DMS53 treated with DMSO at 0.1 percent for 48 hours (cell line): Measurements from ENCODE around the gene KPNA5.
A peak's percentile ranks its signal among the peaks of the same experiment; 100 is the strongest.
"Not testable (repeated sequence)": the region's sequence is repeated elsewhere in the genome, so short reads cannot be mapped to it uniquely, and the experiment has no call there.

Experiments
- DNase-seq: peaks from one replicate; lab custom pipeline; 2025; ENCODE audit not compliant: unreplicated experiment; lab: John Stamatoyannopoulos, UW

The KPNA5 gene

DNA sequence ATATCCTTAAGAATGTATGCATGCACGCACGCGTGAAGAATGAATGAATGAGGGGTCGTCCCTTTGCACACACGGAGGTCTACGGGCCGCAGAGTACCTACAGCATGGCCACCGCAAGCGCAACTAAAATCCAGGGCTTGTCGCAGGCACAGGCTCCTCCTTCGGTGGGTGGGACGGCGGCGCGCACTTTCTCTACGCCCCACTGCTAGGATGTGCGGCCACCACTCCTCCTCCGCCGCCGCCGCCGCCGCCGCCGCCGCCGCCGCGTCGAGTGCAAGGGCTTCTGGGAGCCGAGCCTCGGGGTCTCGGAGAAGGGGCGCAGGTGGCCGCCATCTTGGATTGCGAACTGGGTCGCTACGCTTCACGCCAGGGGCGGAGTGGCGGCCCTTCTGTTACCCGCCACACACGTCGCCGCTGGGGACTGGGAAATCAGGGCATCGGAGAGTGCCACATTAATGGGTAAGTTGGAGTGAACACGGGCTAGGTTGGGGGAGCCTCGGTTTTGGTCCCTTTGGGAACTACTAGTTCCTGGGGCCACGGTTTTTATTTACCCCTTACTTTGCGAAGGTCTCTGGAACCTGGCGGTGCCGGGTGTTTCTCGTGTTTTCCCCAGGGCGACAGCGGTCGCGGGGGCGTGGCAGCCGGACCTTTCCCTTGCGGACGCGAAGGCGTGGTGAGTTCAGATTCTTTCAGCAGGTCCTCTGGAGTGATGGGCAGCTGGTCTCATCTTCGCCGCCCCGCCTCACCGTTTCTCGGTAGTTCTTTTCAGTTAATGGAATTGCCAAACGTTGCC lies at the start of gene KPNA5:
KPNA5 (plus strand) TSS at position 332 of the 793 bp plus-strand sequence; CDS start at position 456, 124 bp downstream.
- peak; percentile 62 for DNase-seq

DNA sequence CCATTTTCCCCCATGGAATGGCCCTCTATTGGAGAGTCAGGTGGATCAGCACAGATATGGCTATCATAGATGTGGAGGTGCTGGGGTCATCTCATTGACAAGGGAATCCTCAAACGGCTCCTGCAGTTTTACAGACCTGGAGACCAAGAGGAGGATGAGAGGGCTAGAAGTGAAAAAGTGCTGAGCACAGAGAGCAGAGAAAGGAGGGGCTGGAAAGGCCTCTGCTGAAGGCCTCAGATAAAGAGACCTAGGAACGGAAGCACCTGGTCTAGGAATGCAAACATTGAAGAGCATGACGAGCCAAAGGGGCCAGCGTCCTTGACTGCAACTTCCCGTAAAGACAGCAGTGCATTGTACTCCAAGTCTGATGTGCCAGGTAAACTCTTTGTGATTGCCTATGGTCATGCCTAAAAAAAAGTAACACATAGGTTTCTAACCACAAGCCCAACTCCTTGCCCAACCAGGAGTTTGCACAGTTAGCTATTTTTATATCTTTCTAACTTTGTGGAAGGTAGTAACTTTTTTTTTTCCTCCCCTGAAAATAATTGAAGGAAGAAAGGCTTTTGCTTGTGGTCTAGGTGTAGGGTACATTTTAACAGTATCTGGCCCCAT lies 49.5 kb upstream of the KPNA5 start:
- DNase-seq = peak; percentile 72

DNA sequence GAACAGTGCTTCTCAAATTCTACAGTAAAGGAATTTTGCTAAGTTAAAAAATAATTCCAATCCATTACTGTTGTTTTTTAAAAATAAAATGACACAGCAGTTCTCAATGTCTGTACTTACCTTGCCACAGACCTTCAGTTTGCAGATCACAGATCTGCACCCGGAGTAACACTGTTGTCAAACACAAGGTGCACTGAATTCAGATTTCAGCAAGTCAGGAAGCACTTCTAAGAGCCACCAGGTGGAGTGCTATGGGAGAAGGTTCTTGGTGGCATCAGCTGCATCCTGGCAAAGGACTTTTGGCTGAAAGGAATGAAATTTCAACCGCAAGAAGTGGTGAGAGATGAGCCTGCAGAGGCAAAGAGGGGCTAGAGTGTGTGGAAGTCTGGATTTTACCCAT lies 47.3 kb upstream of the KPNA5 start:
- peak; percentile 15 for DNase-seq

DNA sequence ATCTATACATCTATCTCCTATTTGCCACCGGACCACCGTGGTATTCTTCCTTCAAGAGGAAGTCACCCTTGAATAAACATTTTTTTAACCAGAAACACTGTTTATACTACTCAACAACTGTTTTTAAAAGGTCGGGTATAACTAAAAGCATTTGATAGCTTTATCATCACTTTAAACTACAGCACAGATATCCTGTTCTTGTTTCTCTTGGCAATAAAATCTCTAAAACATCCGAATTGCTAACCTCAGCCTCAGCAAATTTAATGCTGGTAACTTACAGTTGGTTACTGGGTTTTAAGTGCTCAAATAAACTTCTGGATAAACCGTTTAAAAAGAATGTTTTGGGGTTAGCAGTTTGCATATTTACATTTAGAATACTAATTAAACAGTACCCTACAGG lies 32.9 kb upstream of the KPNA5 start:
- DNase-seq = no peak

- DNase-seq = no peak
Observed at GRCh38 chr6:116649129-116649528, 31.9 kb upstream of the KPNA5 start.

- DNase-seq = no peak
Observed at GRCh38 chr6:116651916-116652315, 29.1 kb upstream of the KPNA5 start.

GRCh38 chr6:116661594-116661993 lies 19.4 kb upstream of the KPNA5 start:
- DNase-seq = no peak

DNA sequence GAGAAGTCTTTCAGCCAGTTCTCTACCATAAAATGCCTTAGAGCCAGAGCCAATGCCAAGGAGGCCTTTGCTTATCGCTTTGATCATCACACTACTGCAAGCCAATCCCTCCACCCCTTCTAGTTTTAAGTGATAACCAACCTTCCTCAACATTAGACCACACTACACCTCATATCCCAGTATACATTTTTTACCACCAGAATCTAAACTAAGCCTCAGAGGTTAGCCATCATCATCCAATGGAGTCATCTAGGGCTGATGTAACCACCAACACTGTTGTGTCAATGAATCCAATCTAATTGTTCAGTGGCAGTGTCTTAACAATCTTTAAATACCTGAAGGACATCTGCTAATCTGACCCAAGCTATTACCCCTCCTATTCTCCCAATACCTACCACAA lies 18.8 kb upstream of the KPNA5 start:
- no peak for DNase-seq

DNA sequence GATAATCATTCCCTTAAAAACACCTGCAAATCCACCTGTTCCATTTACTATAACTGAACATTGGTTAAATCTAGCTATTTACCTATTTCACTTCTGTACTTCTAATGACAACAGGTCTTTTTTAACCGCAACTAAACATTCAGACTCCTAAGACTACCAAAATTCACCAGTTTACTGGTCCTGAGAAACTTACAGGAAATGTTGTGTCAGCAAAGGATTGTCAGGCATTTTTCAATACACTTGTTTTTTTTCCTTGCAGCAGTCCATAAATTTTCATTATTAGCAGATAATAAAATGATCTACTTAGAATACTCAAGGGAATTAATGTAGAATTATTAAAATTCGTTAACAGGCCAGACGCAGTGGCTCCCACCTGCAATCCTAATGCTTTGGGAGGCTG lies 17.7 kb upstream of the KPNA5 start:
- no peak for DNase-seq

DNA sequence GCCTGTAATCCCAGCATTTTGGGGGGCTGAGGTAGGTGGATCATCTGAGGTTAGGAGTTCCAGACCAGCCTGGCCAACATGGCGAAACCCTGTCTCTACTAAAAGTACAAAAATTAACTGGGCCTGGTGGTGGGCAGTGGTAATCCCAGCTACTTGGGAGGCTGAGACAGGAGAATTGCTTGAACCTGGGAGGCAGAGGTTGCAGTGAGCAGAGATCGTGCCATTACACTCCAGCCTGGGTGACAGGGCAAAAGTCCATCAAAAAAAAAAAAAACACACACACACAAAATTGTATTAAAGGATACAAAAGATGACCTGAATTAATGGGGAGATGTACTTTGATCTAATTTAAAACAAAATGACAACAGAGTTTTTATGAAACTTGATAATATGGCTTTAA lies 16.8 kb upstream of the KPNA5 start:
- not testable (repeated sequence) for DNase-seq

DNA sequence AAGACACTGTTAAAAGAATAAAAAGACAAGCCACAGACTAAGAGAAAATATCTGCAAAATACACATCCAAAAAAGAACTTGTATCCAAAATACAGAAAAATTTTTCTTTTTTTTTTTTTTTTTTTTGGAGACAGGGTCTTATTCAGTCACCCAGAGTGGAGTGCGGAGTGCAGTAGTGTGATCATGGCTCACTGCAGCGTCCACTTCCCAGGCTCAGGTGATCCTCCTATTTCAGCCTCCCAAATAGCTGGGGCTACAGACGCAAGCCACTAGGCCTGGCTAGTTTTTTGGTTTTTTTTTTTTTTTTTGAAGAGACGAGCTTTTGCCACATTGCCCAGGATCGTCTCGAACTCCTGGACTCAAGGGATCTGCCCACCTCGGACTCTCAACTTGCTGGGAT lies 15.5 kb upstream of the KPNA5 start:
- no peak for DNase-seq

GRCh38 chr6:116666869-116667268 lies 14.1 kb upstream of the KPNA5 start:
- no peak for DNase-seq

GRCh38 chr6:116667623-116668022 lies 13.4 kb upstream of the KPNA5 start:
- no peak for DNase-seq

DNA sequence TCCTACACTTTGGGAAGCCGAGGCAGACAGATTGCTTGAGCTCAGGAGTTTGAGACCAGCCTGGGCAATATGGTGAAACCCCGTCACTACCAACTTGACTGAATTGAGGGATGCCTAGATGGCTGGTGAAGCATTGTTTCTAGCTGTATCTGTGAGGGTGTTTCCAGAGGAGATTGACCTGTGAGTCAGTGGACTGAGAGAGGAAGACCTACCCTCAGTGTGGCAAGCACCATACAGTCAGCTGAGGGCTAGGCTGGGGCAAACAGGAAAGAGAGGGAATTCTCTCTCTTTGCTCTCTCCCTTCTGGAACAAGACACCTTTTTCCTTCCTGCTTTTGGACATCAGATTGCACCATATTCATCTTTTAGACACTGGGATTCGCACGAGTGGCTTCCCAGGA lies 8.7 kb upstream of the KPNA5 start:
- DNase-seq = no peak

DNA sequence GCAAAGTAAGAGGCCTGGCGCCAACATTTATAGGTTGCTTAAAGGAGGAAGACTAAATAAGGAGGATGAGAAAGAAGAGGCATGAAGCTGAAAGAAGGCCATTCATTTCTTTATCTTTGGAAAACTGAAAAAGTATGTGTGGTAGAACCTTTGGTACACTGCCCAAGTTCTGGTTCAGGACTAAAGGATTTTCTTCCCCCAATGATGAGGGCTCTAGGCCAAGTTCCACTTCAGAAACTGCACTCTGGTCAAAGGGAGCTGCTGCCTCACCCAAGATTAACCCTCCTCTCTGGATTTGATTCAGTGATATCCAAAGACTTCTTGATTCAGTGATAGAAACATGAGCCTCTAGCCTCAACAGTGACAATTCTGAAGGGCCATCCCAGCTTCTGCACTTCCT lies 5.0 kb upstream of the KPNA5 start:
- no peak for DNase-seq

DNA sequence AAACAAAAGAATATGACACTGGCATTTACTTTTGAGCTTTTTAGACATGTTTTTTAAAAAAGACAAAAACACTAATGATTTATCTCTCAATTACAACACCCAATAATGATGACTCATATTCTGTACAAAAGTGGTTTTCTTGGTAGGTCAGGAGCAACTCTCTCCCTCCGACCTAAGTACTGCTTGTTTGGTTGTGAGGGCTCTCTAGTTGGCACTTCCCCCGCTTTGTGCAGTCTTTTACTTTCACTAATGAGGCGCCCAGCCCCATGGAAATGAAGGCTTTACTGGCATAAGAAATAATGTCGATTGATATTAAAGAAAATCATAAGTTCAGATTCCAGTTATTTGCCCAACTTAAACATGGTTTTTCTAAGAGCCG lies 1.3 kb downstream of the KPNA5 start:
- no peak for DNase-seq

DNA sequence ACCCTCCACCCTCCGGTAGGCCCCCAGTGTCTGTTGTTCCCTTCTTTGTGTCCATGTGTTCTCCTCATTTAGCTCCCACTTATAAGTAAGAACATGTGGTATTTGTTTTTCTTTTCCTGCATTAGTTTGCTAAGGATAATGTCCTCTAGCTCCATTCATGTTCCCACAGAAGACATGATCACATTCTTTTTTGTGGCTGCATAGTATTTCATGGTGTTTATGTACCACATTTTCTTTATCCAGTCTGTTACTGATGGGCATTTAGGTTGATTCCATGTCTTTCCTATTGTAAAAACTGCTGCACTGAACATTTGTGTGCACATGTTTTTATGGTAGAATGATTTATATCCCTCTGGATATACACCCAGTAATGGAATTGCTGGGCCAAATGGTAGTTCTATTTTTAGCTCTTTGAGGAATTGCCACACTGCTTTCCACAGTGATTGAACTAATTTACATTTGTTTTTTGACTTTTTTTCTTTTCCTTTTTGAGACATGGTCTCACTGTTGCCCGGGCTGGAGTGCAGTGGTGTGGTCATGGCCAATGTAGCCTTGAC lies 4.5 kb downstream of the KPNA5 start:
- no peak for DNase-seq

DNA sequence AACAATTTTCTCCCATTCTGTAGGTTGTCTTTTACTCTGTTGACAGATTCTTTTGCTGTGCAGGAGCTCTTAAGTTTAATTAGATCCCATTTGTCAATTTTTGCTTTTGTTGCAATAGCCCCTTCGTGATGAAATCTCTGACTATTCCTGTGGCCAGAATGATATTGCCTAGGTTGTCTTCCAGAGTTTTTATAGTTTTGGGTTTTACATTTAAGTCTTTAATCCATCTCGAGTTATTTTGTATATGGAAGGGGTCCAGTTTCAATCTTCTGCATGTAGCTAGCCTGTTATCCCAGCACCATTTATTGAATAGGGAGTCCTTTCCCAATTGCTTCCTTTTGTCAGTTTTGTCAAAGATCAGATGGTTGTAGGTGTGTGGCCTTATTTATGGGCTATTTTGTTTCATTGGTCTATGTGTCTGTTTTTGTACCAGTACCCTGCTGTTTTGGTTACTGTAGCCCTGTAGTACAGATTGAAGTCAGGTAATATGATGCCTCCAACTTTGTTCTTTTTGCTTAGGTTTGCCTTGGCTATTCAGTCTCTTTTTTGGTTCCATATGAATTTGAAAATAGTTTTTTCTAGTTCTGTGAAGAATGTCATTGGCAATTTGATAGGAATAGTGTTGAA lies 5.6 kb downstream of the KPNA5 start:
- not testable (repeated sequence) for DNase-seq

DNA sequence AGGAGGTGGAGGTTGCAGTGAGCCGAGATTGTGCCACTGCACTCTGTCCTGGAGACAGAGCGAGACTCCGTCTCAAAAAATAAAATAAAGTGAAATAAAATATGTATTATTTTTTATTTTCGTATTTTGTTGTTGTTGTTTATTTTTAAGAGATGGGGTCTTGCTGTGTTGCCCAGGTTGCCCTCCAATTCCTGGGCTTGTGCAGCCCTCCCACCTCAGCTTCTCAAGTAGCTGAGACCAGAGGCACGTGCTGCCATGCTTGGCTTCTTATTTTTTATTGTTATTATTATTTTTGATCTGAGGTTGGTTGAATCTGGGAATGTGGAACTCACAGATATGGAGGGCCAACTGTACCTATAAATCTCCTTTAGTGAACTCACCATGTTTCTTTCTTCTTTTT lies 10.1 kb downstream of the KPNA5 start:
- DNase-seq = no peak

DNA sequence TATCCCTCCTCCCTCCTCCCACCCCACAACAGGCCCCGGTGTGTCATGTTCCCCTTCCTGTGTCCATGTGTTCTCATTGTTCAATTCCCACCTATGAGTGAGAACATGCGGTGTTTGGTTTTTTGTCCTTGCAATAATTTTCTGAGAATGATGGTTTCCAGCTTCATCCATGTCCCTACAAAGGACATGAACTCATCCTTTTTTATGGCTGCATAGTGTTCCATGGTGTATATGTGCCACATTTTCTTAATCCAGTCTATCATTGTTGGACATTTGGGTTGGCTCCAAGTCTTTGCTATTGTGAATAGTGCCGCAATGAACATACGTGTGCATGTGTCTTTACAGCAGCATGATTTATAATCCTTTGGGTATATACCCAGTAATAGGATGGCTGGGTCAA lies 11.9 kb downstream of the KPNA5 start:
- DNase-seq = not testable (repeated sequence)

- not testable (repeated sequence) for DNase-seq
Observed at GRCh38 chr6:116693275-116693674, 12.3 kb downstream of the KPNA5 start.

GRCh38 chr6:116695401-116695800 lies 14.4 kb downstream of the KPNA5 start:
- DNase-seq = no peak
